Measurements from ENCODE around the gene TIPARP.

Gene TIPARP

DNA sequence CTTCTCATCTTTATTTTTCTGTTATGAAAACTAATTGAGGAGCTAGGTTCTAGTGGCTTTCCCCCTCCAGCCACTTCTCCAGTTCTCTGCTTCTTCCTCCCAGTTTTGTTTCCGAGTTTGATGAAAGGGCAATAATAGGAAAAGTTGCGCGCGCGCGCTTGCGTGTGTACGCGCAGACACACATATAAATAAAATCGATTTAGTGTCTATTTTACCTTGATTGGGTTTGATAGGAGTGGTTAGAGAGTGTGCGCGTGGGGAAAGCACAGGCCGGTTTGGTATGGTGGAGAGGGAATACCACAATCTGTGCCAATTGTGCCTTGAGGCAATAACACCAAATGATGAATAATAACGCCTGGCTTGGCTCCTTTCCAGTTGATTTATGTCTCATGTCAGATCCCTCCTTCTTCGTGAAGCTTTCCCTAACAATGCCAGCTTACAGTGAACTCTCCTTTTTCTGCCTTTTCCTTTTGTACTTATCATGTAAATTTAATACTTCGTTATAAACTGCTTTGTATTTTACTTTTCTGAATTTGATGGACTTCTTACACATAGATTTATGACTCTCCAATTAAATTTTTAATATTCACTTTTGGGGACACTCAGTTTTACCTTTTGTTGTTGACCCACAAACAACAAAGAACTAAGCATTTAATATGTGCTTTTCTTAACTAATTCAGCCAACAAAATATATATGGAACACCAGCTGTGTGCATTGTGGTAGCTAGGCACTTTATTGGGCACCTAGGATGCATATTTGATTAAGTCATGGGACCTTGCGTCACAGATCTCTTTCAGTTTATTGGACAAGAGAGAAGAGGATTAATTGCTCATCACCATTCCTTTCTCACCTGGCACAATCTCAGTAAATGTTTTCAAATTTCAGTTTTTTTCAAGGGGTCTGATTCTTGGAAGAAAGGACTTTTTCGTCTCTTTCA, 1.7 kb downstream of the TIPARP start:
- H3K79me2 ChIP-seq (ENCODE audit: low read length): peaks cover 66% of the 10 kb centered on the region
- H3K27me3 ChIP-seq (replicated peaks; ENCODE audit: insufficient read depth, low read length): no peaks in the 10 kb centered on the region
- H3K9me3 ChIP-seq (replicated peaks; ENCODE audit: insufficient read depth, low read length): no peaks in the 10 kb centered on the region
- H3K9ac ChIP-seq (ENCODE audit: low read length): peak overlapping the region; percentile 92
- H3K4me3 ChIP-seq (ENCODE audit: low read length): peak overlapping the region; percentile 77
- no peaks in the 10 kb centered on the region for H3K9me2 ChIP-seq (replicated peaks; ENCODE audit: insufficient read depth, low read length)
- peak overlapping the region; percentile 91; the same call in 1 of the 2 replicates for H3K27ac ChIP-seq (ENCODE audit: low read length)
- TF ChIP-seq, protein P1, sequence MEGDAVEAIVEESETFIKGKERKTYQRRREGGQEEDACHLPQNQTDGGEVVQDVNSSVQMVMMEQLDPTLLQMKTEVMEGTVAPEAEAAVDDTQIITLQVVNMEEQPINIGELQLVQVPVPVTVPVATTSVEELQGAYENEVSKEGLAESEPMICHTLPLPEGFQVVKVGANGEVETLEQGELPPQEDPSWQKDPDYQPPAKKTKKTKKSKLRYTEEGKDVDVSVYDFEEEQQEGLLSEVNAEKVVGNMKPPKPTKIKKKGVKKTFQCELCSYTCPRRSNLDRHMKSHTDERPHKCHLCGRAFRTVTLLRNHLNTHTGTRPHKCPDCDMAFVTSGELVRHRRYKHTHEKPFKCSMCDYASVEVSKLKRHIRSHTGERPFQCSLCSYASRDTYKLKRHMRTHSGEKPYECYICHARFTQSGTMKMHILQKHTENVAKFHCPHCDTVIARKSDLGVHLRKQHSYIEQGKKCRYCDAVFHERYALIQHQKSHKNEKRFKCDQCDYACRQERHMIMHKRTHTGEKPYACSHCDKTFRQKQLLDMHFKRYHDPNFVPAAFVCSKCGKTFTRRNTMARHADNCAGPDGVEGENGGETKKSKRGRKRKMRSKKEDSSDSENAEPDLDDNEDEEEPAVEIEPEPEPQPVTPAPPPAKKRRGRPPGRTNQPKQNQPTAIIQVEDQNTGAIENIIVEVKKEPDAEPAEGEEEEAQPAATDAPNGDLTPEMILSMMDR (IDR thresholded peaks at IDR 0.05; ENCODE audit: low read length): no peak
- TF ChIP-seq EZH2 (optimal IDR thresholded peaks at IDR 0.05; ENCODE audit: low read depth, low read length): no peak
- no peak for TF ChIP-seq EZH2phosphoT487 (IDR thresholded peaks at IDR 0.05; ENCODE audit: low read length)
- H3F3A ChIP-seq (ENCODE audit: insufficient read depth, low read length): peaks cover 23% of the 10 kb centered on the region
- H3K36me3 ChIP-seq (replicated peaks; ENCODE audit: insufficient read depth, low read length): peaks cover 22% of the 10 kb centered on the region
- H3K4me2 ChIP-seq (ENCODE audit: low read depth, low read length): peak overlapping the region; percentile 73
- H4K20me1 ChIP-seq (ENCODE audit: insufficient read depth, low read length): peaks cover 34% of the 10 kb centered on the region
- peak; percentile 39 for DNase-seq
- no peak overlapping the region for H2AFZ ChIP-seq (ENCODE audit: low read length)
- peaks cover 60% of the 10 kb centered on the region for H3K4me1 ChIP-seq (ENCODE audit: low read length)

DNA sequence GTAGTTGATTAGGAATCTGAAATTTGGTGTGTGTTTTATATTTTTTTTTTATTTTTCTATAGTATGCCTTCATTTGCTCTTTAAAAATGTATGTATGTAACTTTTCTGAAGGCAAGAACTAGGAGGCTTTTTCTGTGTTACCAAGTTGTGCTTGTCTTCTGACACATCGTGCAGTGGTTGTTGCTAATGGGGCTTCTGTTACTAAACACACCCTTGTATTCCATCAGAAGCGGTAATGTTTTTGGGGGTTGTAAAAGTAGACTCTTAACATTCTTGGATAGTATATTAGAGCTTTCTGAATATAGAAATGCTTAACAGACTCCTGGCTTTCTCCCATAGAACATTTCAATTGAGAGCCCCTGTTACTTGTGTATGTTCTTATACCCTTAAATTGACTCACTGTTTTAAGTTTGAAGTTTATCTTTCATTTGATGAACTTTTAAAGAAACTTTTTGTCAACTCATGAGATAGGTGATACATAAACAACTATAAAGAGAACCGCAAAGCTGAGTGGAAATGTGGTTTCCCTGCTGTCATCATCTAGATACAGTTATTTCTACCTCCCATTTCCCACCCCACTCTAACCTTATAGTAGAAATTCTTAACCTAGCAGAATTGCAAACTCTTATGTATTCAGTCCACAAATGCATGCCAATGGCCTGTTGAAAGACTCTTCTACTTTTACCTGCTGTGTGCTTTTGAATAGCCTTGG, 2.5 kb downstream of the TIPARP start:
- Histone ChIP-seq H3K27ac (ENCODE audit: low read length) (no peak overlapping the region), H3K9me2 (replicated peaks; ENCODE audit: insufficient read depth, low read length) (no peaks in the 10 kb centered on the region), H3K9ac (ENCODE audit: low read length) (peak overlapping the region; percentile 92; the same call in 1 of the 2 replicates), H3K4me3 (ENCODE audit: low read length) (peak overlapping the region; percentile 77), H3K9me3 (replicated peaks; ENCODE audit: insufficient read depth, low read length) (no peaks in the 10 kb centered on the region), H3K27me3 (replicated peaks; ENCODE audit: insufficient read depth, low read length) (no peaks in the 10 kb centered on the region), H3K79me2 (ENCODE audit: low read length) (peaks cover 74% of the 10 kb centered on the region), H4K20me1 (ENCODE audit: insufficient read depth, low read length) (peaks cover 35% of the 10 kb centered on the region), H3F3A (ENCODE audit: insufficient read depth, low read length) (peaks cover 23% of the 10 kb centered on the region), H3K36me3 (replicated peaks; ENCODE audit: insufficient read depth, low read length) (peaks cover 27% of the 10 kb centered on the region), H2AFZ (ENCODE audit: low read length) (no peak overlapping the region), H3K4me1 (ENCODE audit: low read length) (peaks cover 69% of the 10 kb centered on the region), H3K4me2 (ENCODE audit: low read depth, low read length) (peak overlapping the region; percentile 73)
- DNase-seq: no peak
- TF ChIP-seq EZH2phosphoT487 (IDR thresholded peaks at IDR 0.05; ENCODE audit: low read length): no peak
- TF ChIP-seq, protein P1 (IDR thresholded peaks at IDR 0.05; ENCODE audit: low read length): no peak
- no peak for TF ChIP-seq EZH2 (optimal IDR thresholded peaks at IDR 0.05; ENCODE audit: low read depth, low read length)

DNA sequence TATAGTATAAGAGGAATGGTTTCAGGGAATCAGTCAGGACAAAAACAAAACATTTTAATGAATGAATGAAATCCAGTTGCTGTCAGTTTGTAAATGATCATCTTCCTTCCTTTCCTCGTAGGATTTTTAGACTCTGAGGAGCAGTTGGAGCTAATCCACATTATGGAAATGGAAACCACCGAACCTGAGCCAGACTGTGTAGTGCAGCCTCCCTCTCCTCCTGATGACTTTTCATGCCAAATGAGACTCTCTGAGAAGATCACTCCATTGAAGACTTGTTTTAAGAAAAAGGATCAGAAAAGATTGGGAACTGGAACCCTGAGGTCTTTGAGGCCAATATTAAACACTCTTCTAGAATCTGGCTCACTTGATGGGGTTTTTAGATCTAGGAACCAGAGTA, 3.1 kb downstream of the TIPARP start:
- peaks cover 75% of the 10 kb centered on the region for H3K4me1 ChIP-seq (ENCODE audit: low read length)

More for the DNA sequence above, 3.1 kb downstream of the TIPARP start:
- Histone ChIP-seq H3K9ac (ENCODE audit: low read length) (no peak overlapping the region), H3K4me2 (ENCODE audit: low read depth, low read length) (peak overlapping the region; percentile 73), H3K27ac (ENCODE audit: low read length) (no peak overlapping the region), H3K79me2 (ENCODE audit: low read length) (peaks cover 80% of the 10 kb centered on the region), H3K9me2 (replicated peaks; ENCODE audit: insufficient read depth, low read length) (no peaks in the 10 kb centered on the region), H3K4me3 (ENCODE audit: low read length) (no peak overlapping the region), H3K27me3 (replicated peaks; ENCODE audit: insufficient read depth, low read length) (no peaks in the 10 kb centered on the region), H3K36me3 (replicated peaks; ENCODE audit: insufficient read depth, low read length) (peaks cover 27% of the 10 kb centered on the region), H3K9me3 (replicated peaks; ENCODE audit: insufficient read depth, low read length) (no peaks in the 10 kb centered on the region), H2AFZ (ENCODE audit: low read length) (no peak overlapping the region), H3F3A (ENCODE audit: insufficient read depth, low read length) (peaks cover 23% of the 10 kb centered on the region), H4K20me1 (ENCODE audit: insufficient read depth, low read length) (peaks cover 35% of the 10 kb centered on the region)
- no peak for DNase-seq
- TF ChIP-seq, protein P1 (IDR thresholded peaks at IDR 0.05; ENCODE audit: low read length): no peak
- no peak for TF ChIP-seq EZH2phosphoT487 (IDR thresholded peaks at IDR 0.05; ENCODE audit: low read length)

All from MM.1S (cell line).